Measurements from ENCODE around the gene SLC6A6. TPM values are rescaled to one million over a fixed set of nuclear protein-coding genes. Genes with fewer than 3 reads are reported as not detected.
"Not testable (repeated sequence)": the region's sequence is repeated elsewhere in the genome, so short reads cannot be mapped to it uniquely, and the experiment has no call there.

SLC6A6 gene
- total and polyA plus RNA-seq, 2 donors from 2014 or later: 7.1 to 64.0 TPM

- FAIRE-seq (no peak), DNase-seq (no peak)
- no peaks in the 10 kb centered on the region for H3K36me3 ChIP-seq (ENCODE audit: control insufficient read depth in 2 of 3, insufficient read depth in 3 of 3, low read length in 3 of 3)
- H3K27ac ChIP-seq (ENCODE audit: low read depth in 2 of 2, low read length in 2 of 2): no peak overlapping the region
- intact Hi-C loops (cut with DNase I): no loop called here
- peak overlapping the region in 1 of 3 donors; percentile 53 for H3K9ac ChIP-seq (ENCODE audit: low read length in 3 of 3)
- no peak for TF ChIP-seq CTCF (IDR thresholded peaks at IDR 0.05; ENCODE audit: borderline replicate concordance, extremely low read depth, insufficient read depth)
- no peak overlapping the region for H3K4me3 ChIP-seq (ENCODE audit: low read length in 3 of 3)
- peaks cover 10 to 59% (median 52%) of the 10 kb centered on the region in 3 donors for H3K4me1 ChIP-seq (ENCODE audit: control insufficient read depth in 2 of 3, insufficient read depth in 2 of 3, low read depth in 1 of 3, low read length in 3 of 3)
- no peaks in the 10 kb centered on the region for H3K9me3 ChIP-seq (ENCODE audit: control insufficient read depth in 2 of 3, insufficient read depth in 1 of 3, low read length in 3 of 3)
- no peaks in the 10 kb centered on the region for H3K27me3 ChIP-seq (ENCODE audit: control insufficient read depth, insufficient read depth, low read length)
Observed at GRCh38 chr3:14436954-14437281, 34.5 kb downstream of the SLC6A6 start.

GRCh38 chr3:14437705-14438104 lies 35.3 kb downstream of the SLC6A6 start:
- H3K9me3 ChIP-seq (ENCODE audit: control insufficient read depth in 2 of 3, insufficient read depth in 1 of 3, low read length in 3 of 3); H3K36me3 ChIP-seq (ENCODE audit: control insufficient read depth in 2 of 3, insufficient read depth in 3 of 3, low read length in 3 of 3); H3K27ac ChIP-seq (ENCODE audit: low read depth in 2 of 2, low read length in 2 of 2); intact Hi-C loops (cut with DNase I); H3K4me3 ChIP-seq (ENCODE audit: low read length in 3 of 3); FAIRE-seq; H3K27me3 ChIP-seq (ENCODE audit: control insufficient read depth, insufficient read depth, low read length); DNase-seq; H3K9ac ChIP-seq (ENCODE audit: low read length in 3 of 3): not testable (repeated sequence)
- H3K4me1 ChIP-seq (ENCODE audit: control insufficient read depth in 2 of 3, insufficient read depth in 2 of 3, low read depth in 1 of 3, low read length in 3 of 3): peaks cover 10 to 51% (median 45%) of the 10 kb centered on the region in 3 donors

GRCh38 chr3:14438262-14438661 lies 35.9 kb downstream of the SLC6A6 start:
- TF ChIP-seq CTCF (IDR thresholded peaks at IDR 0.05; ENCODE audit: borderline replicate concordance, extremely low read depth, insufficient read depth): no peak
- Histone ChIP-seq H3K27me3 (ENCODE audit: control insufficient read depth, insufficient read depth, low read length) (no peaks in the 10 kb centered on the region), H3K9me3 (ENCODE audit: control insufficient read depth in 2 of 3, insufficient read depth in 1 of 3, low read length in 3 of 3) (no peaks in the 10 kb centered on the region), H3K27ac (ENCODE audit: low read depth in 2 of 2, low read length in 2 of 2) (no peak overlapping the region), H3K4me3 (ENCODE audit: low read length in 3 of 3) (no peak overlapping the region), H3K9ac (ENCODE audit: low read length in 3 of 3) (no peak overlapping the region), H3K4me1 (ENCODE audit: control insufficient read depth in 2 of 3, insufficient read depth in 2 of 3, low read depth in 1 of 3, low read length in 3 of 3) (peaks cover 10 to 46% (median 40%) of the 10 kb centered on the region in 3 donors), H3K36me3 (ENCODE audit: control insufficient read depth in 2 of 3, insufficient read depth in 3 of 3, low read length in 3 of 3) (no peaks in the 10 kb centered on the region)
- FAIRE-seq: no peak
- DNase-seq: no peak
- intact Hi-C loops (cut with DNase I): no loop called here

- Histone ChIP-seq H3K36me3 (ENCODE audit: control insufficient read depth in 2 of 3, insufficient read depth in 3 of 3, low read length in 3 of 3) (peaks cover 0 to 2% (median 0%) of the 10 kb centered on the region in 3 donors), H3K4me3 (ENCODE audit: low read length in 3 of 3) (no peak overlapping the region), H3K9ac (ENCODE audit: low read length in 3 of 3) (no peak overlapping the region), H3K4me1 (ENCODE audit: control insufficient read depth in 2 of 3, insufficient read depth in 2 of 3, low read depth in 1 of 3, low read length in 3 of 3) (peaks cover 10 to 42% (median 39%) of the 10 kb centered on the region in 3 donors), H3K27ac (ENCODE audit: low read depth in 2 of 2, low read length in 2 of 2) (no peak overlapping the region), H3K9me3 (ENCODE audit: control insufficient read depth in 2 of 3, insufficient read depth in 1 of 3, low read length in 3 of 3) (no peaks in the 10 kb centered on the region), H3K27me3 (ENCODE audit: control insufficient read depth, insufficient read depth, low read length) (no peaks in the 10 kb centered on the region)
- no peak for TF ChIP-seq CTCF (IDR thresholded peaks at IDR 0.05; ENCODE audit: borderline replicate concordance, extremely low read depth, insufficient read depth)
- intact Hi-C loops (cut with DNase I): no loop called here
- DNase-seq: no peak
- no peak for FAIRE-seq
Observed at GRCh38 chr3:14438929-14439328, 36.5 kb downstream of the SLC6A6 start.

Data from kidney (tissue), 14 donors.